ENCODE measurements around the gene NAV1.

DNA sequence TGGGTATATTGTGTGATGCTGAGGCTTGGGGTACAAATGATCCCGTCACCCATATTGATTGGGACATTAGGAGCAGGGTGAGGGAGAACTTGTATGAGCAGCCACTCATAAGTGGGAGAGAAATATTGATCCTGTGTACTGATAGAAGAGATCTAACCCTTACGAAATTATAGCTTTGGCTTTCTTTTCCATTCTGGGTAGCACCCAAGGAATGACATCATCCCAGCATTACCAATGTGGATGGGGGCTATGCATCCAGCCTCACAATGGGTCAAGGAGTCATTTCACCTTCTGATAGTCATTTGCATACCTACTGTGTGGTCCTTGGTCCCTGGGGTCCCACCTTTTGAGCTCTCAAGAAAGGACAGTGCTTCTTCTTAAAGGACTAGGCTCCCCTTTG is 1.9 kb upstream of the NAV1 start:
- TF ChIP-seq, protein P1, sequence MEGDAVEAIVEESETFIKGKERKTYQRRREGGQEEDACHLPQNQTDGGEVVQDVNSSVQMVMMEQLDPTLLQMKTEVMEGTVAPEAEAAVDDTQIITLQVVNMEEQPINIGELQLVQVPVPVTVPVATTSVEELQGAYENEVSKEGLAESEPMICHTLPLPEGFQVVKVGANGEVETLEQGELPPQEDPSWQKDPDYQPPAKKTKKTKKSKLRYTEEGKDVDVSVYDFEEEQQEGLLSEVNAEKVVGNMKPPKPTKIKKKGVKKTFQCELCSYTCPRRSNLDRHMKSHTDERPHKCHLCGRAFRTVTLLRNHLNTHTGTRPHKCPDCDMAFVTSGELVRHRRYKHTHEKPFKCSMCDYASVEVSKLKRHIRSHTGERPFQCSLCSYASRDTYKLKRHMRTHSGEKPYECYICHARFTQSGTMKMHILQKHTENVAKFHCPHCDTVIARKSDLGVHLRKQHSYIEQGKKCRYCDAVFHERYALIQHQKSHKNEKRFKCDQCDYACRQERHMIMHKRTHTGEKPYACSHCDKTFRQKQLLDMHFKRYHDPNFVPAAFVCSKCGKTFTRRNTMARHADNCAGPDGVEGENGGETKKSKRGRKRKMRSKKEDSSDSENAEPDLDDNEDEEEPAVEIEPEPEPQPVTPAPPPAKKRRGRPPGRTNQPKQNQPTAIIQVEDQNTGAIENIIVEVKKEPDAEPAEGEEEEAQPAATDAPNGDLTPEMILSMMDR (IDR thresholded peaks at IDR 0.05; ENCODE audit: low read length): no peak
- no peak for TF ChIP-seq EZH2phosphoT487 (IDR thresholded peaks at IDR 0.05; ENCODE audit: low read length)
